ENCODE data around the gene CAND2.
A peak's percentile ranks its signal among the peaks of the same experiment; 100 is the strongest.

DNA sequence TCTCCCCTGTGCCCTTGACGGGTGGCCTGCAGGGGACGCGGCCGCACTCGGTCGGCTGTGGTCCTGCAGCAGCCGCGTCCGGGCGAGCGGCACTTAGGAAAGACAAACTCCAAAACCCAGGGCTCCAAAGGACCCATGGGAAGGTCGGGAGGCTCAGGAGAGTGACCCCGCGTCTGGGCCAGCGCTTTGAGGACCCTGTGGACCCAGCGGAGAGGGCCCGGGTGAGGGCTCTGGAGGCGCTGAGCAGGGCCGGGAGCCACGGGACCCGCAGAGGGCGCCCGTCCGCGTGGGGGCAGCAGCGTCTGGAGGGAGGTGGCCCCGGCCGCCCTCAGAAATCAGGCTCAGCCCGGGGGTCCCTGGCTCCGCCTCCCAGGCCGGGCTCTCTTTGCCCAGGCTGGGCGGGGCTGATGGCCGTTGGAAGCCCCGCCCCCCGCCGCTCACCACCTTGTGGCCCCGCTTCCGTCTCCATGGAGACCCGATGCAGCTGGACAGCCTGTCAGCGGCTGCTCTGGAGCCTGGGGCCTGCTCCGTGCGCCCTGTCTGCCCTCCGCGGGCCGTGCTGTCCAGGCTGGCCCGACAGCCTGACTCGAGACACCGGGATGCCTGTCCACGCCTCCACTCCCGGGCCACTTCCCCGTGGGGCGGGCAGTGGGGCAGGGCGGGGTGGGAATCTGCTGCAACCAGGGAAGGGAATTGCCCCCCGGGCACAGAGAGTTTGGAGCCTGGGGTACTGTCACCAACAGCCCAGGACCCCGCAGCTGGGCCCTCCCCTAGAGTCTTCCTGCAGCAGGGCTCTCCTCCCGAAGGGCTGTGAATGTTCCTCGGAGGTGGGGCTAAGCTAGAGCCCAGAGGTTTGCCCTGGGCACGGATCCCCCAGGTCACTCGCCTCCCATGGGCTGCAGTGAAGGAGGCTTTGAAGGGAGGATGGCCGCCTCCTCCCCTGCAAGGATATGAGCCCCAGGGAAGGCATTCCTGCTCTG lies 79.7 kb downstream of the CAND2 start:
- TF ChIP-seq, protein P1, sequence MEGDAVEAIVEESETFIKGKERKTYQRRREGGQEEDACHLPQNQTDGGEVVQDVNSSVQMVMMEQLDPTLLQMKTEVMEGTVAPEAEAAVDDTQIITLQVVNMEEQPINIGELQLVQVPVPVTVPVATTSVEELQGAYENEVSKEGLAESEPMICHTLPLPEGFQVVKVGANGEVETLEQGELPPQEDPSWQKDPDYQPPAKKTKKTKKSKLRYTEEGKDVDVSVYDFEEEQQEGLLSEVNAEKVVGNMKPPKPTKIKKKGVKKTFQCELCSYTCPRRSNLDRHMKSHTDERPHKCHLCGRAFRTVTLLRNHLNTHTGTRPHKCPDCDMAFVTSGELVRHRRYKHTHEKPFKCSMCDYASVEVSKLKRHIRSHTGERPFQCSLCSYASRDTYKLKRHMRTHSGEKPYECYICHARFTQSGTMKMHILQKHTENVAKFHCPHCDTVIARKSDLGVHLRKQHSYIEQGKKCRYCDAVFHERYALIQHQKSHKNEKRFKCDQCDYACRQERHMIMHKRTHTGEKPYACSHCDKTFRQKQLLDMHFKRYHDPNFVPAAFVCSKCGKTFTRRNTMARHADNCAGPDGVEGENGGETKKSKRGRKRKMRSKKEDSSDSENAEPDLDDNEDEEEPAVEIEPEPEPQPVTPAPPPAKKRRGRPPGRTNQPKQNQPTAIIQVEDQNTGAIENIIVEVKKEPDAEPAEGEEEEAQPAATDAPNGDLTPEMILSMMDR (IDR thresholded peaks at IDR 0.05; ENCODE audit: control extremely low read depth in 1 of 3, insufficient read depth in 1 of 3, low read depth in 1 of 3, low read length in 3 of 3), result peak in 2 of 3 experiments; percentile 48 to 64; a peak in 2 of 4 replicates
- TF ChIP-seq POLR2A (IDR thresholded peaks at IDR 0.05; ENCODE audit: control extremely low read depth in 1 of 2, low read depth in 2 of 2, low read length in 2 of 2) (no peak), TEAD4 (IDR thresholded peaks at IDR 0.05; ENCODE audit: low read depth, low read length) (no peak), JUND (IDR thresholded peaks at IDR 0.05; ENCODE audit: low read length) (no peak), TCF12 (IDR thresholded peaks at IDR 0.05; ENCODE audit: low read depth, low read length) (no peak), RBBP5 (IDR thresholded peaks at IDR 0.05; ENCODE audit: borderline replicate concordance, low read depth, low read length) (no peak; the same call in 1 of the 2 replicates), EP300 (IDR thresholded peaks at IDR 0.05; ENCODE audit: borderline replicate concordance in 1 of 2, low read depth in 2 of 2, low read length in 2 of 2) (no peak)

Data from H1 (cell line).